IPS DF 6.9 (cell line): ENCODE measurements around the gene LCN1.

Experiments
- DNase-seq: peaks from one replicate; pipeline ENCODE4 v3.0.0-alpha.2; 2013; ENCODE audit warnings: low read depth, low spot score
- H3K27ac ChIP-seq: one replicate; pipeline ENCODE4 v1.5.1; 2013; ENCODE audit warnings: low read length, control low read depth
- H3K27me3 ChIP-seq: 2 replicates; pipeline ENCODE4 v1.6.1; 2013; ENCODE audit warnings: mild to moderate bottlenecking, low read length; ENCODE audit not compliant: control insufficient read depth, insufficient read depth
- H3K36me3 ChIP-seq: 2 replicates; pipeline ENCODE4 v1.6.1; 2013; ENCODE audit warnings: low read length; ENCODE audit not compliant: control insufficient read depth, insufficient read depth
- H3K4me1 ChIP-seq: 2 replicates; pipeline ENCODE4 v1.6.1; 2013; ENCODE audit warnings: low read length; ENCODE audit not compliant: control insufficient read depth, insufficient read depth
- H3K4me3 ChIP-seq: 2 replicates; pipeline ENCODE4 v1.5.1; 2013; ENCODE audit warnings: mild to moderate bottlenecking, low read length
- H3K9me3 ChIP-seq: 2 replicates; pipeline ENCODE4 v1.6.1; 2013; ENCODE audit warnings: low read length, inconsistent platforms; ENCODE audit not compliant: control insufficient read depth, insufficient read depth
- WGBS: extraction: QIAGEN DNeasy Blood & Tissue Kit; methylation state at CpG from one replicate; pipeline ENCODE4 v1.1.7; 2013; ENCODE audit warnings: mixed read lengths, missing lambda C conversion rate; ENCODE audit not compliant: insufficient read length, insufficient coverage; 5-methylcytosine and 5-hydroxymethylcytosine counted together

Gene LCN1

GRCh38 chr9:135563858-135564257 is 42.6 kb downstream of the LCN1 start:
- Histone ChIP-seq H3K4me3 (no peak overlapping the region), H3K4me1 (no peaks in the 10 kb centered on the region), H3K27ac (no peak overlapping the region), H3K9me3 (no peaks in the 10 kb centered on the region), H3K27me3 (no peaks in the 10 kb centered on the region), H3K36me3 (no peaks in the 10 kb centered on the region; the same call in 1 of the 2 replicates)
- no CpG with 5 or more reads among the region's 12 CpGs for WGBS
- no peak for DNase-seq

- no peak for DNase-seq
- Histone ChIP-seq H3K27me3 (no peaks in the 10 kb centered on the region), H3K36me3 (no peaks in the 10 kb centered on the region; the same call in 1 of the 2 replicates), H3K27ac (no peak overlapping the region), H3K4me1 (no peaks in the 10 kb centered on the region), H3K4me3 (no peak overlapping the region), H3K9me3 (no peaks in the 10 kb centered on the region)
- no CpG with 5 or more reads among the region's 9 CpGs for WGBS
Measured at GRCh38 chr9:135565141-135565628, 43.9 kb downstream of the LCN1 start.

- WGBS = no CpG with 5 or more reads among the region's 8 CpGs
- no peak for DNase-seq
- H3K9me3 ChIP-seq = no peaks in the 10 kb centered on the region
- H3K4me3 ChIP-seq = no peak overlapping the region
- H3K27me3 ChIP-seq = no peaks in the 10 kb centered on the region
- no peak overlapping the region for H3K27ac ChIP-seq
- H3K36me3 ChIP-seq = no peaks in the 10 kb centered on the region; the same call in 1 of the 2 replicates
- H3K4me1 ChIP-seq = no peaks in the 10 kb centered on the region
Measured at GRCh38 chr9:135565636-135566035, 44.4 kb downstream of the LCN1 start.

GRCh38 chr9:135566552-135566951 is 45.3 kb downstream of the LCN1 start:
- DNase-seq = no peak
- H3K27ac ChIP-seq = no peak overlapping the region
- no peaks in the 10 kb centered on the region for H3K27me3 ChIP-seq
- H3K4me3 ChIP-seq = no peak overlapping the region
- no peaks in the 10 kb centered on the region for H3K4me1 ChIP-seq
- no peaks in the 10 kb centered on the region for H3K9me3 ChIP-seq
- WGBS = no CpG with 5 or more reads among the region's 10 CpGs
- no peaks in the 10 kb centered on the region; the same call in 1 of the 2 replicates for H3K36me3 ChIP-seq

DNA sequence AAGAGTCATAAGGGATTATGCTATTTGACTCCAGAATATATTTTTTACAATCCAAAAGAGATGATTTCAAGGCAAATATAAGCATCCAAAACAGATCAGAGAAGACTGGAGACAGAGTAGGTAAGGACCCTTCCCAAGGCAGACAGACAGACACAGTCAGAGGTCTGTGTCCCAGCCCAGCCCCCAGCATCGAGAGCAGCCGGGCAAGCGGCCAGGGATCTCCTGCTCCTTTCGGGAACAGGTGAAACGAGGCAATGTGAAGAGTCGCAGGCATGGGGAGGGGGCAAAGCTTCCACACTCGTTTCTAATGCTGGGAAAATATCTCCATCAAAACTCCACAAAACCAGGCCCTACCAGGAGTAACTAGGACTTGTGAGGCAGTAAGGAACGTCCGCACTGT is 46.1 kb downstream of the LCN1 start:
- Histone ChIP-seq H3K27me3 (no peaks in the 10 kb centered on the region), H3K27ac (no peak overlapping the region), H3K9me3 (no peaks in the 10 kb centered on the region), H3K4me3 (no peak overlapping the region), H3K36me3 (no peaks in the 10 kb centered on the region), H3K4me1 (no peaks in the 10 kb centered on the region)
- no CpG with 5 or more reads among the region's 9 CpGs for WGBS
- no peak for DNase-seq

GRCh38 chr9:135568026-135568425 is 46.8 kb downstream of the LCN1 start:
- no CpG with 5 or more reads among the region's 6 CpGs for WGBS
- no peak for DNase-seq
- Histone ChIP-seq H3K9me3 (no peaks in the 10 kb centered on the region), H3K4me1 (no peaks in the 10 kb centered on the region), H3K36me3 (no peaks in the 10 kb centered on the region), H3K4me3 (no peak overlapping the region), H3K27me3 (no peaks in the 10 kb centered on the region), H3K27ac (no peak overlapping the region)

DNA sequence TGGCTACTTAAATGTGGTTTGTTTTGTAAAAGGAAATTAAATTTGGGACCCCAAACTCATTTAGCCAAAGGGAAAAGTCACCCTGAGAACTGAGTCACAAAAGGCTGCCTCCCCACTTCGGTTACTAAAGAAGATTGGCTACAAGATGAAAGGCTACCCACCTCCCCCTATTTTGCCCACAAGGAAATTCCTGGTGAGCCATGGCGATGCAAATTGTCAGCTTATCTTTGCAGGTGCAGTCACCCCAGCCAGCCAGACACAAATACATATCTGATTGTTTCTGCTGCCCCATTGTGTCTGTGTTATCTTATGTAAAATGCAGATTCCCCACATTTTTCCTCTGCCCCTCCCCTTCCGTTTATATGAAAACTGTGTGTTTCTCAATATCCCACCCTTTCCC is 49.2 kb downstream of the LCN1 start:
- Histone ChIP-seq H3K9me3 (no peaks in the 10 kb centered on the region), H3K27me3 (no peaks in the 10 kb centered on the region), H3K27ac (no peak overlapping the region), H3K4me3 (no peak overlapping the region), H3K4me1 (no peaks in the 10 kb centered on the region), H3K36me3 (no peaks in the 10 kb centered on the region)
- WGBS = no CpG with 5 or more reads among the region's 3 CpGs
- no peak for DNase-seq

GRCh38 chr9:135572233-135572632 is 51.0 kb downstream of the LCN1 start:
- 100% methylated on average over 1 of the region's 2 CpGs for WGBS
- Histone ChIP-seq H3K9me3 (no peaks in the 10 kb centered on the region), H3K4me1 (no peaks in the 10 kb centered on the region), H3K36me3 (no peaks in the 10 kb centered on the region), H3K27me3 (no peaks in the 10 kb centered on the region), H3K4me3 (no peak overlapping the region), H3K27ac (no peak overlapping the region)
- DNase-seq = no peak

DNA sequence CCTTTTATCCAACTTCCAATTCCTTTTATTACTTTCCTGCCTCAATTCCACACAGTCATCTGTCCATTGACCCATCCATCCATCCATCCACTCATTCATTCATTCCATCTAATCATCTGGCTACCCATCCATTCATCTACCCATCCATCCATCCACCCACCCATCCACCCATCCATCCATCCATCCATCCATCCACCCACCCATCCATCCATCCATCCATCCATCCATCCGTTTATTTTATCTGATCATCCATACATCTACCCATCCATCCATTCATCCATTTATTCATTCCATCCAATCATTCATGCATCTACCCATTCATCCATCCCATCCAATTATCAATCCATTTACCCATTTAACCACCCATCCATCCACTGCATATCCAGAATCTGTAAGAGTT is 51.9 kb downstream of the LCN1 start:
- 100% methylated on average over 1 of the region's 1 CpG for WGBS
- Histone ChIP-seq H3K4me3 (no peak overlapping the region), H3K27me3 (no peaks in the 10 kb centered on the region), H3K9me3 (no peaks in the 10 kb centered on the region), H3K36me3 (no peaks in the 10 kb centered on the region), H3K4me1 (no peaks in the 10 kb centered on the region), H3K27ac (no peak overlapping the region)
- no peak for DNase-seq

- H3K27me3 ChIP-seq = no peaks in the 10 kb centered on the region
- DNase-seq = no peak
- no peaks in the 10 kb centered on the region for H3K4me1 ChIP-seq
- no CpG with 5 or more reads among the region's 14 CpGs for WGBS
- no peak overlapping the region for H3K4me3 ChIP-seq
- no peaks in the 10 kb centered on the region for H3K9me3 ChIP-seq
- no peaks in the 10 kb centered on the region for H3K36me3 ChIP-seq
- H3K27ac ChIP-seq = no peak overlapping the region
Measured at GRCh38 chr9:135574331-135574730, 53.1 kb downstream of the LCN1 start.

DNA sequence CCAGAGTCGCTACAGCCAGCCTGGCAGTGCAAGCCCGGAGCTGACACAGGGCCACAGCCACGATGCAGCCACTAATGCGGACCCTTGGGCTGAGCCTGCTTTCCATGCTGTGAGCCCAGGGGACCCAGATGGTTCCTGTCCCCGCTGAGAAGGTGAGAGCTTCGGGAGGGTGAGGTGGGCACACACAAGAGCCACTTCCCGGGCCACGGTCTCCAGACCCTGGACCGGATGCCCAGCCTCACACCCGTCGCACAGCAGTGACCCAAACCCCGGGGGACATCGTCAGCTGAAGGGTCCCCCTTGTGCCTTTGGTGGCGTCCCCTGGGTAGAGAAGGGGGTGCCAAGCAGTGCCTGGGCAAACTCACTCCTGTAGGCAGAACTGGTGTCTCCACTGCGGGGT is 53.7 kb downstream of the LCN1 start:
- Histone ChIP-seq H3K36me3 (no peaks in the 10 kb centered on the region), H3K27me3 (no peaks in the 10 kb centered on the region), H3K4me1 (no peaks in the 10 kb centered on the region), H3K4me3 (no peak overlapping the region), H3K9me3 (no peaks in the 10 kb centered on the region), H3K27ac (no peak overlapping the region)
- no peak for DNase-seq
- WGBS = no CpG with 5 or more reads among the region's 15 CpGs
